HepG2 (cell line): Measurements from ENCODE around the gene HDAC3. TPM values are rescaled to one million over a fixed set of nuclear protein-coding genes. Genes with fewer than 3 reads are reported as not detected.

ENCODE experiments used
- BHLHE40 ChIP-seq: IDR thresholded peaks from 2 replicates; pipeline ENCODE4 v1.6.1; 2011; ENCODE audit warnings: low read length, improper control_type of control experiment
- CEBPB ChIP-seq: IDR thresholded peaks from 2 replicates; pipeline ENCODE4 v1.6.1; 2011; ENCODE audit warnings: low read depth, low read length, improper control_type of control experiment, borderline replicate concordance
- CREB1 ChIP-seq, 2 experiments: fragments of 450-650 bp in 1 of 2; IDR thresholded peaks; 2 replicates each; pipeline ENCODE4 v1.6.1; 2016 to 2017; ENCODE audit warnings: control low read depth in 1 of 2, mild to moderate bottlenecking in 1 of 2, missing compliant biosample characterization in 1 of 2, missing genetic modification characterization in 1 of 2
- FIP1L1 ChIP-seq: fragments of 200-400 bp; formaldehyde crosslinking; IDR thresholded peaks from 2 replicates; pipeline ENCODE4 v1.6.1; 2018; ENCODE audit warnings: low read depth, mild to moderate bottlenecking, low read length, moderate library complexity, borderline replicate concordance; ENCODE audit not compliant: insufficient read depth
- GATA4 ChIP-seq: sonication (generic); IDR thresholded peaks from 2 replicates; pipeline ENCODE4 v1.6.1; 2016; ENCODE audit warnings: antibody characterized with exemption, low read depth, borderline replicate concordance
- GTF2F1 ChIP-seq: fragments of 150-350 bp; IDR thresholded peaks from 2 replicates; pipeline ENCODE4 v1.6.1; 2014; ENCODE audit warnings: low read length
- HHEX ChIP-seq: IDR thresholded peaks from 2 replicates; pipeline ENCODE4 v1.6.1; 2016; ENCODE audit warnings: control low read depth
- IKZF1 ChIP-seq: fragments of 450-650 bp; IDR thresholded peaks from 2 replicates; pipeline ENCODE4 v1.7.1; 2016
- IRF2 ChIP-seq: IDR thresholded peaks from 2 replicates; pipeline ENCODE4 v1.6.1; 2018; ENCODE audit warnings: missing genetic modification reagents, missing compliant biosample characterization
- JDP2 ChIP-seq: sonication (generic); formaldehyde crosslinking; IDR thresholded peaks from 2 replicates; pipeline ENCODE4 v1.8.1; 2022; ENCODE audit warnings: missing genetic modification reagents, borderline replicate concordance
- JUND ChIP-seq: sonication (generic); formaldehyde crosslinking; IDR thresholded peaks from 2 replicates; pipeline ENCODE4 v1.8.0; 2022; ENCODE audit warnings: mild to moderate bottlenecking, missing genetic modification reagents
- NBN ChIP-seq: fragments of 450-650 bp; conservative IDR thresholded peaks from 2 replicates; pipeline ENCODE4 v1.6.1; 2017
- RXRB ChIP-seq: IDR thresholded peaks from 2 replicates; pipeline ENCODE4 v1.6.1; 2016; ENCODE audit warnings: borderline replicate concordance, missing genetic modification reagents, missing compliant biosample characterization
- SAFB2 ChIP-seq: sonication (generic); formaldehyde crosslinking; IDR thresholded peaks from 2 replicates; pipeline ENCODE4 v1.5.1; 2020; ENCODE audit warnings: missing genetic modification reagents, low read depth, mild to moderate bottlenecking, borderline replicate concordance
- SCMH1 ChIP-seq: sonication (generic); formaldehyde crosslinking; IDR thresholded peaks from 2 replicates; pipeline ENCODE4 v1.9.0; 2021; ENCODE audit warnings: missing genetic modification reagents, mild to moderate bottlenecking, borderline replicate concordance
- SIX4 ChIP-seq: sonication (generic); formaldehyde crosslinking; IDR thresholded peaks from 2 replicates; pipeline ENCODE4 v1.4.0; 2020; ENCODE audit warnings: missing genetic modification reagents
- THAP7 ChIP-seq: sonication (generic); formaldehyde crosslinking; IDR thresholded peaks from 2 replicates; pipeline ENCODE4 v1.8.1; 2023; ENCODE audit warnings: mild to moderate bottlenecking, missing genetic modification reagents
- WIZ ChIP-seq: sonication (generic); formaldehyde crosslinking; IDR thresholded peaks from 2 replicates; pipeline ENCODE4 v1.5.1; 2020; ENCODE audit warnings: mild to moderate bottlenecking, missing genetic modification reagents
- YEATS2 ChIP-seq: sonication (generic); formaldehyde crosslinking; IDR thresholded peaks from 2 replicates; pipeline ENCODE4 v1.4.0; 2020; ENCODE audit warnings: missing genetic modification reagents, borderline replicate concordance
- ZNF263 ChIP-seq: sonication (generic); formaldehyde crosslinking; IDR thresholded peaks from 2 replicates; pipeline ENCODE4 v1.4.0; 2020; ENCODE audit warnings: missing genetic modification reagents
- ZNF44 ChIP-seq: sonication (generic); formaldehyde crosslinking; IDR thresholded peaks from 2 replicates; pipeline ENCODE4 v1.5.1; 2020; ENCODE audit warnings: mild to moderate bottlenecking, missing genetic modification reagents
- ZNF547 ChIP-seq: sonication (generic); formaldehyde crosslinking; IDR thresholded peaks from 2 replicates; pipeline ENCODE4 v1.5.1; 2020; ENCODE audit warnings: mild to moderate bottlenecking, missing genetic modification reagents
- ZNF773 ChIP-seq: sonication (generic); formaldehyde crosslinking; IDR thresholded peaks from 2 replicates; pipeline ENCODE4 v1.4.0; 2020; ENCODE audit warnings: missing genetic modification reagents, borderline replicate concordance
- ZSCAN5A ChIP-seq: sonication (generic); formaldehyde crosslinking; IDR thresholded peaks from 2 replicates; pipeline ENCODE4 v1.8.0; 2022; ENCODE audit warnings: mild to moderate bottlenecking, missing genetic modification reagents, borderline replicate concordance
- polyA plus RNA-seq, 8 experiments: library from polyadenylated mRNA; depleted of rRNA in 3 of 8; stranded (reverse) in 7 of 8; unstranded in 1 of 8; fragments of >200 nt; fragmentation: Illumina TruSeq in 4 of 8; extraction: Trizol in 4 of 8; gene quantifications; 2 replicates each; pipeline versions ENCODE4 v1.2.1 to v1.2.3, GENCODE V29; 2011 to 2016; ENCODE audit warnings: low read depth in 4 of 8, missing spikeins in 1 of 8, mixed read lengths in 1 of 8; ENCODE audit not compliant: insufficient read depth in 1 of 8
- total RNA-seq, 5 experiments: library from RNA; depleted of rRNA; stranded (reverse); fragments of >200 nt; fragmentation: Illumina TruSeq; extraction: Trizol; gene quantifications; 2 replicates each; pipeline ENCODE4 v1.2.3, GENCODE V29; 2016; ENCODE audit warnings: low read depth in 1 of 5
- TF ChIP-seq, protein P1 (sequence below): sonication (generic); formaldehyde crosslinking; IDR thresholded peaks from 2 replicates; pipeline ENCODE4 v1.5.1; 2020; ENCODE audit warnings: mild to moderate bottlenecking, missing genetic modification reagents, borderline replicate concordance
- TF ChIP-seq, protein P2 (sequence below): sonication (generic); formaldehyde crosslinking; IDR thresholded peaks from 2 replicates; pipeline ENCODE4 v1.4.0; 2020; ENCODE audit warnings: mild to moderate bottlenecking, missing genetic modification reagents

Gene HDAC3
- total and polyA plus RNA-seq, 2 of the 13 experiments (the other 11 are each of a cell fraction or from before 2014, with no cell fraction given) = 84.0 to 94.1 TPM

DNA sequence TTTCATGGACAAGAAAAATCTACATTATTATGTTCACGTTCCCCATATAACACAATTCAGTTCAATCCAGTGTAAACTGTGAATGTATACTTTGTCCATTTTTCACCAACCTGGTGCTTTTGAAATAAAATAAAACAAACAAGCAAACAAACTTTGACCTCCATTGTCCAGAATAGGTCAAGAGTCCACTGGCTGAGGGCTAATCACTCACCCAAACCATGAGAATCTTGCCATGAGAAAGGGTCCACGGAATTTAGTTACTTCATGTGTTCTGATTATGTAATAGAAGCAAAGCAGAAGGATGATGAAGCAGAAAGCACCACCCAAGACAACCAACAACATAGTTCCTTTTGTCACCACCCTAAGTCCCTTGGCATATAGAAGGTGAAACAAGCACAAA, 46.5 kb downstream of the HDAC3 start (continued):
- TF ChIP-seq IRF2 (CRISPR knock-in tag) (peak; percentile 48), SAFB2 (CRISPR knock-in tag) (no peak), ZSCAN5A (CRISPR knock-in tag) (peak; percentile 86; the same call in 1 of the 2 replicates), JDP2 (CRISPR knock-in tag) (no peak), ZNF773 (CRISPR knock-in tag) (no peak), RXRB (CRISPR knock-in tag) (peak; percentile 73), GATA4 (no peak), CREB1 (IDR thresholded peaks at IDR 0.05) (no peak), CREB1 (CRISPR knock-in tag; IDR thresholded peaks at IDR 0.05) (peak; percentile 55), GTF2F1 (no peak), CEBPB (peak; percentile 71), IKZF1 (no peak), THAP7 (no peak), YEATS2 (CRISPR knock-in tag) (peak; percentile 47; the same call in 1 of the 2 replicates), ZNF44 (CRISPR knock-in tag) (no peak), SCMH1 (CRISPR knock-in tag) (no peak), ZNF547 (CRISPR knock-in tag) (no peak), JUND (CRISPR knock-in tag) (no peak), FIP1L1 (no peak), HHEX (CRISPR knock-in tag) (no peak), WIZ (CRISPR knock-in tag) (no peak), BHLHE40 (no peak), SIX4 (CRISPR knock-in tag) (no peak), ZNF263 (CRISPR knock-in tag) (no peak), NBN (no peak)
- TF ChIP-seq, protein P1, sequence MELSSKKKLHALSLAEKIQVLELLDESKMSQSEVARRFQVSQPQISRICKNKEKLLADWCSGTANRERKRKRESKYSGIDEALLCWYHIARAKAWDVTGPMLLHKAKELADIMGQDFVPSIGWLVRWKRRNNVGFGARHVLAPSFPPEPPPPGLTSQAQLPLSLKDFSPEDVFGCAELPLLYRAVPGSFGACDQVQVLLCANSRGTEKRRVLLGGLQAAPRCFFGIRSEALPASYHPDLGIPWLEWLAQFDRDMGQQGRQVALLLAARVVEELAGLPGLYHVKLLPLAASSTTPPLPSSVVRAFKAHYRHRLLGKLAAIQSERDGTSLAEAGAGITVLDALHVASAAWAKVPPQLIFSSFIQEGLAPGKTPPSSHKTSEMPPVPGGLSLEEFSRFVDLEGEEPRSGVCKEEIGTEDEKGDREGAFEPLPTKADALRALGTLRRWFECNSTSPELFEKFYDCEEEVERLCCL (CRISPR knock-in tag) = no peak
- TF ChIP-seq, protein P2, sequence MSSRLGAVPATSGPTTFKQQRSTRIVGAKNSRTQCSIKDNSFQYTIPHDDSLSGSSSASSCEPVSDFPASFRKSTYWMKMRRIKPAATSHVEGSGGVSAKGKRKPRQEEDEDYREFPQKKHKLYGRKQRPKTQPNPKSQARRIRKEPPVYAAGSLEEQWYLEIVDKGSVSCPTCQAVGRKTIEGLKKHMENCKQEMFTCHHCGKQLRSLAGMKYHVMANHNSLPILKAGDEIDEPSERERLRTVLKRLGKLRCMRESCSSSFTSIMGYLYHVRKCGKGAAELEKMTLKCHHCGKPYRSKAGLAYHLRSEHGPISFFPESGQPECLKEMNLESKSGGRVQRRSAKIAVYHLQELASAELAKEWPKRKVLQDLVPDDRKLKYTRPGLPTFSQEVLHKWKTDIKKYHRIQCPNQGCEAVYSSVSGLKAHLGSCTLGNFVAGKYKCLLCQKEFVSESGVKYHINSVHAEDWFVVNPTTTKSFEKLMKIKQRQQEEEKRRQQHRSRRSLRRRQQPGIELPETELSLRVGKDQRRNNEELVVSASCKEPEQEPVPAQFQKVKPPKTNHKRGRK (CRISPR knock-in tag) = no peak
